Stimulated activated CD8-positive, alpha-beta memory T cell treated with anti-CD3 and anti-CD28 coated beads, Interleukin-4, amount 100 ng/mL, for 4 hours (primary cell): ENCODE results near the gene CLEC20A.

Experiments
- DNase-seq, 2 donors: peaks; one replicate each; pipeline ENCODE4 v3.0.0-alpha.2; 2020; ENCODE audit warnings: low read depth in 2 of 2, low spot score in 1 of 2

Gene CLEC20A

DNA sequence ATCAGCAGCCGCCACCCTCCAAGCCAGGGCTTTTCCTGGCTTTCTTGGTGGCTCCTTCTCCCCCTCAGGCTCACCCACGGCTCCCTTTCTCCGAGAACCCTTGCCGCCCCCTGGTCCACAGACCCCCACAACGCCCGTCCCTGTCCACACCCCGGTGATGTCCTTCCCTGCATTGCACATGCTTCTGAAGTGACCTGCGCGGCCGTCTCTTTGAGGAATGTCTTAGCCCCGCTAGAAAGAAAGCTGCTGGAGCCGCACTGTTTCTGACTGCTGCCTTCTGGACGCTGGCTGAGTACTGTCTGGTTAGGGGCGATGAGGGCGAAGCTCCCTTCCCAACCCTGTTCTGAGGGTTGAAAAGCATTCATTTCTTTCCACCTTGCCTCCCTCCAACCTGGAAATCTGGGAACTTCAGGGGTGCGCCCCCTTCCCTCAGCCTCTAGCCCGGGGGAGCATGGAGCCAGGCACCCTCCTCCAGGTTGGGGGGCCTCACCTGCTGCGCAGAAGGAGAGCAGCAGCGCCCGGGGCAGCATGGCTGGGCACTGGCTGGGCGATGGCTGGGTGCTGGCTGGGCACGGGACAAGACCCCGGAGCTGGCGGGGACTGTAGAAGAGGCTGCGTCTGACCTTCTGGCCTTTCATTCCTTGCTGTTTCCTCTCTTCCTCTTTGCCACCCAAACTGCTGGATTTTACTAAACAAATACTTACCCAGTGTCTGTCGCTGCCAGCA lies at the start of gene CLEC20A:
Gene CLEC20A (minus strand): TSS at position 555 of the 726 bp plus-strand sequence. CDS start 25 bp downstream, at position 530.
- no peak for DNase-seq

GRCh38 chr1:178544531-178544930 lies 47.8 kb upstream of the CLEC20A start:
- DNase-seq = no peak

GRCh38 chr1:178543290-178543607 lies 46.5 kb upstream of the CLEC20A start:
- DNase-seq = no peak

GRCh38 chr1:178542554-178543289 lies 46.0 kb upstream of the CLEC20A start:
- DNase-seq = peak; percentile 63 to 64

DNA sequence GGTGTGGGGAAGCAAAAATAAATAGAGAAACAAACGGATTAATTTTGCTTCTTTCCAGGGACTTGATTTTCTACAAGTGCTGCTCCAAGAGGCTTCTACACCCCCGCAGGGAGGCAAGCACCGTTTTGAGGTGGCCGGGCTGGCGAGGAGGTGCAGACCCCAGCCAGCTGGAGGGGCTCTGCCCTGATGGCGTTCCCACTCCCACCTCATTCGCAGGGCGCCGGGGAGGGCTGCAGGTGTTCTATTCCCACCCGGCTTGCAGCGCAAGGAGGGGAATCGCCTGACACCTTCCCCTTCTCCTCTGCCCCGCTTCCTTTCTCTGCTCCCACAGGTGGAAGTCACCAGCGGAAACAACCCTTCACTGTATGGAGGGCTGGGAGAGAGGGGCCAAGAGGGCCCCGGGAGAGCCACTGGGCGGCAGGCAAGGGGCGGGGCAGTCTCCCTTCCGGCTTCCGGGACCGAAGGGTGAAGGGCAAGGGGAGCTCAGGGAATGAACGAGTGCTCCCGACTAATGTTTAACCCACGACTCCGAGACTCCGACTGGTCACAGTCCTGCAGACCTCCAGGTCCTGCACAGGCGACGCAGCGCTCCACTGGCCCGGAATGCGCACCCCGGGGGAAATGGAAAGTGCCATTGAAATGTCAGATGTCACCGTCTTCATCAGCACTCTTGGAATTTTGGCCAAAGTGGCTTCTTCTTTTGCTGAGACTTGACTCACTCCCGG lies 45.2 kb upstream of the CLEC20A start:
- no peak for DNase-seq

DNA sequence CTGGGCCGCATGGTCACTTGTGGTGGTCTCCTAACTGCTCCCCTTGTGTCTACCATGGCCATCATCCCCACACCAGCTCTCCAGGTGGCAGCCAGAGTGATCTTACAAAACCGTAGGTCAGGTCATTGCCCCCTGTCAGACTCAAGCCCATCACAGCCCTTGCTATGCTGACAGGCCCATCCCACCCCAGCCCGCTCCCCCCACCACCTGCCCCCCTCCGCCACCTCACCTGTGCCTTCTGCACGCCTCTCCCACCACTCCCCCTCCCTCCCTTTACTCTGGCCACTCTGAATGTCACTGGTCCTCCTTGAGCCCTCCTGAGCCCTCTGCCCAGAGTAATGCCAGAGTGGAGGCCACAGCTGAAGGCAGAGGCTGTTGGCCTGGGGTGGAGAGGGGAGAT lies 44.6 kb upstream of the CLEC20A start:
- DNase-seq = no peak

DNA sequence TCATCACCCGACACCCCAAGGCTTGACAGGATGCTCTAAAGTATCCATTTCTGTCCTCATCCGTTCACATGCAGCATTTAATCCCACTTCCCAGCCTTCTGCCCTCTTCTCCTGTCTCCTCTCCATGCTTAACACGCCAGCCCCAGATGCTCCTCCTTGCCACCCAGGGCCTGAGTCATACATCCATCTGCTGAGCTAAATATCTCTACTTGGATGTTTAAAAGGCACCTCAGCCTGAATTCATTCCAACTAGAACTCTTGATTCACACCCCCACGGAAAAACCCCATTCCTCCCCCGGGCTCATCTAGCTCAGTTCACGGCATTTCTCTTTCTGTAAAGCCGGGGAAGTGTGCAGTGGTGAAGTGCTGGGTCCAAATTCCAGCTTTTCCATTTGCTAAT lies 43.9 kb upstream of the CLEC20A start:
- DNase-seq = no peak

DNA sequence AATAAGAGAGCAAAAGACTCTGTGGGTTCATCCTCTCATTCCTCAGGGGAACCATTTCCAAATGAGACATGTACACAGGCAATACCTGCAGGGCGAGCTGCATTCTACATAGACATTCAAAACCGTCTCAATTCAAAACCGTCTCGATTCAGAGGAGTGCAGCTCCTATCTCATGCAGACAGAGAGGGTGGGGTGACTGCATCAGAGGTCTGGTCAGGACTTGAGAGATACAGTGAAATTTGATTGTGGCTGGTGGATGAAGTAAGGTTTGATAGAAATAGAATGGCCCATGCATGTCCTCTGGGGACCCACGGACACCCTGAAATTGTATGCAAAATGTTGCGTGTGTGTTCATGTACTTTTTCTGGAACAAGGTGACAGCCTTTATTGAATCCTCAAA lies 43.4 kb upstream of the CLEC20A start:
- no peak for DNase-seq

DNA sequence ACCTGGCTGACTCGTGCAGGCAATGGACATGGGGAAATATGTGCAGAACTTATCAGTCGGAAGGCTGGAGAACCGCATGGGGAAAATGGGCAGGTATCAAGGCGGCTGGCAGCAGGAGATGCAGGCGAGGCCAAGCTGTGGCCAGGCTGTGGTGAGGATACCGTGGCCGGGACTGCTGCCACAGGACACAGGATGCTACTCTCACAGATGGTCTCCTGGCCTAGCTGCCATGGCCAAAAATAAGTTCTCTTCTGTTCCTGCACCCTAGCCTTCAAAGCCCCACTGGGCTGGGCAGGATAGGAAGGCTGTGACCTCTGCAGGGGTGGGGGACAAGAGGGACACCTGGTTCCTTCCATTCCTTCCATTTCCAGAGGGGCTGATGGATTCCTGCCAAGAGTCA lies 42.5 kb upstream of the CLEC20A start:
- no peak for DNase-seq

GRCh38 chr1:178538192-178538916 lies 41.6 kb upstream of the CLEC20A start:
- DNase-seq = no peak

DNA sequence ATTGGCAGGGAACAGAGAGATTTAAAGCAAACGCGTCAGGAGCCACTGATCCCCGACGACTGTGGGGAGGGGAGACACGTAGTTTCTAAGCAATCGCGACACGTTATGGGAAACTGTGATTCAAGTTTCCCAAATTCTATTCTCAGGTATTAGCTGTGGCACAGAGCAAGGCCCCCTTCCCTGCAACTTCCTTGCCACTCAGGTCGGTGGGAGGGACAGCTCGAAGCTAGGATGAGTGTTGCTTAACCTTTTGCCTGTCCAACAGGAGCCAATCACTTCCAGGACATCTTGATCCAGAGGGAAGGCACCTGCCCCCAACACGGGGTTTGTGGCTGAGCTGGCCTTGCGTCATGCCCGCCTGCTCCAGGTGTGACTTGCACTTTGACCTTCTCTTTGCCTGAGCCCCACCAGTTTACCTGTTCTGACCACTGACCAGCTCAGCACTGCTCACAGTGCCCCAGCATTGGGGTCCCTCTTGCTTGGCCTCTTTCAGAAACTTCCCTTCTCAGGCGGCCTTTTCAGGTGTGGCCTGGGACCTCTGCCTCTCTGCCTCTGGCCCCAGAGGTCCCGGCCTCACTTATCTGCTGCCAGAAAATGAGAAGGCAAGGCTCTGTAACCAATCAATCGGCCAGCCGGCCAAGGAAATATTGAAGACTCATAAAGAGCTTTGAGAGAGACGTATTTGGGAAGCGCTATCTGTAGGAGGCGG lies 40.8 kb upstream of the CLEC20A start:
- no peak for DNase-seq

GRCh38 chr1:178536844-178537371 lies 40.1 kb upstream of the CLEC20A start:
- no peak for DNase-seq

DNA sequence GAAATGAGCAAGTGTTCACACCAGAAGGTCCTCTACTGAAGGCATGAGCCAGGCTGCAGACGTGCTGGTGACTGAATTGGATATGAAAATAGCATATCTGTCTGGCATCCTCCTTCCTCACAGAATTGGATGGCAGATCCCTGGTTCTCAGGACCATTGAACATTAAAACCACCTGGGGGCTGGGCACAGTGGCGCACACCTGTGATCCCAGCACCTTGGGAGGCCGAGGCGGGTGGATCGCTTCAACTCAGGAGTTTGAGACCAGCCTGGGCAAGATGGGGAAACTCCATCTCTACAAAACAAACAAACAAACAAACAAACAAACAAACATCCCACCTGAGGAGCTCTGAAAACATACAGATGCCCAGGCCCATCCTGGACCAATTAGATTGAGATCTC lies 39.6 kb upstream of the CLEC20A start:
- no peak for DNase-seq

- no peak for DNase-seq
Measured at GRCh38 chr1:178534137-178534868, 37.5 kb upstream of the CLEC20A start.

GRCh38 chr1:178533121-178533946 lies 36.6 kb upstream of the CLEC20A start:
- no peak for DNase-seq

DNA sequence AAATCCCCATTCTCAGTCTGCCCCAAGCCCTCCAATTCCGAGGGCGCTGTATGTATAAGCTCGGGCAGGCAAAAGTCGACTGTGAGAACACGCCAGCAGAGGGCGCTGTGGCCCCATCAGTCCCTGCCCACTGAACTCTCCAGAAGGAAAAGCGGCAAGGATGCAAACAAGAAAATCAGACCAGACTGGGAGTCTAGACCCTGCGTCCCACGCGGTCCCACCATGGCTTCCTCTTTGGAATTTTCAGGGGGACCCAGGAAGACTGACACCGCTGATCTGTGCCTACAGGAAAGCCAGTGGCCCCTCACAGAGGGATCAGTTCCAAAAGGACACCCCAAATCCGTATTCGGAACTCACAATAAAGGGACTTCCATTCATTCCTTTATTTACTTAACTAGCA lies 35.6 kb upstream of the CLEC20A start:
- DNase-seq = peak; percentile 44 to 54

DNA sequence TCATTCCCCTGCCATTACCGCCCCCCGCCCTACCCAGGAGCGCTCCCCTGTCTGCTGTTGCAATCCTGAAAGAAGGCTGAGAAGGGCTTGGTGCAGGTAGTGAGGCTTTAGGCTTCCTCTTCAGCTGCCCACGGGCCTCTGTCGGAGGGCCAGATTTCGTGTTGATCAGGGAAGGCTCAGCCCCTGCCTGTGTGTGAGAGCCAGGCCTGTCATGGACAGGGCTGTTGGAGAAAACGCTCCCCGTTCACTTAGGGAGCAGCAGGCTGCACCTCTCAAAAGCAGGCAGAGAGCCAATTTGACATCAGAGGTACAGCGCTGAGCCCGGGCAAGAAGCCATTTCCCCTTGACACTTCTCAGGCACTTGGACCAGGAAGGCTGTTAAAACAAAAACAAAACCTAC lies 35.1 kb upstream of the CLEC20A start:
- DNase-seq = no peak

DNA sequence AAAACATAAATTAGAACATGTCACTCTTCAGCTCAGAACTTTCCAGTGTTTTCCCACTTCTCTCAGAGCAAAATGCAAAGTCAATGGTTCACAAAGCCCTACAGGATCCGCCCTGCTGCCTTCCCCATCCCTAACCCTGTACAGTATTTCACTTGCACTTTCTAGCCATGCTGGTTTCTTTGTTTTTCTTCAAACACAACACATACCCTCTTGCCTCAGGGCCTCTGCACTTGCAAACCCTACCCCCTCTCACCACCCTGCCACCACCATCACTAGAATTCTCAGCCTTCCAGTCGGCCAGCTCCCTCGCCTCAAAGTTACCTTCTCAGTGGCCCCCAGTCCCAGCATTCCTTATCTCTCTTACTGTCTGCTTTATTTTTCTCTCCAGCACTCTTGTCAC lies 33.7 kb upstream of the CLEC20A start:
- no peak for DNase-seq

GRCh38 chr1:178530037-178530402 lies 33.3 kb upstream of the CLEC20A start:
- no peak for DNase-seq
